Caco-2 (cell line): ENCODE data around the gene SAFB. TPM values are rescaled to one million over a fixed set of nuclear protein-coding genes. Genes with fewer than 3 reads are reported as not detected.

Experiments
- BruUV-seq: library from RNA; stranded (reverse); fragments of 400-500 nt; replicated peaks from 2 replicates; lab custom pipeline; 2021; lab: Mats Ljungman, UMichigan
- CTCF ChIA-PET: fragments of 300-600 bp; sonication (Branson Sonifier 250); formaldehyde crosslinking; loops from one replicate; lab custom pipeline; 2022; ENCODE audit warnings: antibody characterized with exemption; lab: Charles Lee
- POLR2A ChIA-PET: fragments of 300-600 bp; sonication (Branson Sonifier 250); formaldehyde crosslinking; loops from one replicate; lab custom pipeline; 2022; ENCODE audit warnings: antibody characterized with exemption; lab: Charles Lee
- DNase-seq, 2 experiments: peaks; one replicate each; pipeline versions ENCODE4 v3.0.0 to v3.0.0-alpha.2; 2020 to 2022
- H3K27me3 ChIP-seq: replicated peaks from 2 replicates; pipeline ENCODE4 v1.6.0; 2011; ENCODE audit warnings: low read length; ENCODE audit not compliant: control insufficient read depth, insufficient read depth
- H3K36me3 ChIP-seq: 2 replicates; pipeline ENCODE4 v1.5.1; 2011; ENCODE audit warnings: low read length; ENCODE audit not compliant: control insufficient read depth, insufficient read depth
- H3K4me1 ChIP-seq: fragments of 250-450 bp; sonication (Bioruptor Pico); 2 replicates; pipeline ENCODE4 v1.5.1; 2020; ENCODE audit warnings: mild to moderate bottlenecking
- H3K4me3 ChIP-seq: 2 replicates; pipeline ENCODE4 v1.5.1; 2011; ENCODE audit warnings: low read depth, mild to moderate bottlenecking, control low read depth, low read length
- H3K9me3 ChIP-seq: fragments of 250-450 bp; sonication (Bioruptor Pico); 2 replicates; pipeline ENCODE4 v1.5.1; 2020; ENCODE audit warnings: mild to moderate bottlenecking, moderate library complexity
- H3K27ac Mint-ChIP-seq: one replicate; pipeline ENCODE4 v1.8.0; 2022; ENCODE audit warnings: mixed read lengths; ENCODE audit not compliant: unreplicated experiment
- H3K27me3 Mint-ChIP-seq: one replicate; pipeline ENCODE4 v1.8.0; 2022; ENCODE audit warnings: mixed read lengths; ENCODE audit not compliant: insufficient read depth, unreplicated experiment
- H3K36me3 Mint-ChIP-seq: one replicate; pipeline ENCODE4 v1.8.0; 2022; ENCODE audit warnings: mild to moderate bottlenecking, mixed read lengths; ENCODE audit not compliant: insufficient read depth, unreplicated experiment
- H3K4me1 Mint-ChIP-seq: one replicate; pipeline ENCODE4 v1.8.0; 2022; ENCODE audit warnings: low read depth, mixed read lengths; ENCODE audit not compliant: unreplicated experiment
- H3K4me3 Mint-ChIP-seq: one replicate; pipeline ENCODE4 v1.8.0; 2022; ENCODE audit warnings: mild to moderate bottlenecking, moderate library complexity, mixed read lengths; ENCODE audit not compliant: unreplicated experiment
- H3K9me3 Mint-ChIP-seq: one replicate; pipeline ENCODE4 v1.8.0; 2022; ENCODE audit warnings: mixed read lengths; ENCODE audit not compliant: unreplicated experiment
- intact Hi-C: fragments of 100-400 bp; cut with micrococcal nuclease; formaldehyde crosslinking; loops from one replicate; pipeline ENCODE4 v1.10.0; 2022; ENCODE audit not compliant: unreplicated experiment
- total RNA-seq: library from RNA; stranded (reverse); gene quantifications from 2 replicates; pipeline ENCODE4 v1.2.3, GENCODE V29; 2022
- TF ChIP-seq, protein P1 (sequence below), 2 experiments: fragments of 200-600 bp in 1 of 2; IDR thresholded peaks; 1 replicate in 1 of 2; 2 replicates in 1 of 2; pipeline versions ENCODE4 v1.5.1 to v1.8.0; 2011 to 2022; ENCODE audit warnings: antibody characterized with exemption in 1 of 2, control low read depth in 1 of 2, inconsistent platforms in 1 of 2, low read depth in 1 of 2, low read length in 1 of 2, mild to moderate bottlenecking in 1 of 2, moderate library complexity in 1 of 2; ENCODE audit not compliant: insufficient read depth in 1 of 2, severe bottlenecking in 1 of 2, unreplicated experiment in 1 of 2

Gene SAFB
- total RNA-seq, 1 experiment from 2014 or later: 120 TPM

DNA sequence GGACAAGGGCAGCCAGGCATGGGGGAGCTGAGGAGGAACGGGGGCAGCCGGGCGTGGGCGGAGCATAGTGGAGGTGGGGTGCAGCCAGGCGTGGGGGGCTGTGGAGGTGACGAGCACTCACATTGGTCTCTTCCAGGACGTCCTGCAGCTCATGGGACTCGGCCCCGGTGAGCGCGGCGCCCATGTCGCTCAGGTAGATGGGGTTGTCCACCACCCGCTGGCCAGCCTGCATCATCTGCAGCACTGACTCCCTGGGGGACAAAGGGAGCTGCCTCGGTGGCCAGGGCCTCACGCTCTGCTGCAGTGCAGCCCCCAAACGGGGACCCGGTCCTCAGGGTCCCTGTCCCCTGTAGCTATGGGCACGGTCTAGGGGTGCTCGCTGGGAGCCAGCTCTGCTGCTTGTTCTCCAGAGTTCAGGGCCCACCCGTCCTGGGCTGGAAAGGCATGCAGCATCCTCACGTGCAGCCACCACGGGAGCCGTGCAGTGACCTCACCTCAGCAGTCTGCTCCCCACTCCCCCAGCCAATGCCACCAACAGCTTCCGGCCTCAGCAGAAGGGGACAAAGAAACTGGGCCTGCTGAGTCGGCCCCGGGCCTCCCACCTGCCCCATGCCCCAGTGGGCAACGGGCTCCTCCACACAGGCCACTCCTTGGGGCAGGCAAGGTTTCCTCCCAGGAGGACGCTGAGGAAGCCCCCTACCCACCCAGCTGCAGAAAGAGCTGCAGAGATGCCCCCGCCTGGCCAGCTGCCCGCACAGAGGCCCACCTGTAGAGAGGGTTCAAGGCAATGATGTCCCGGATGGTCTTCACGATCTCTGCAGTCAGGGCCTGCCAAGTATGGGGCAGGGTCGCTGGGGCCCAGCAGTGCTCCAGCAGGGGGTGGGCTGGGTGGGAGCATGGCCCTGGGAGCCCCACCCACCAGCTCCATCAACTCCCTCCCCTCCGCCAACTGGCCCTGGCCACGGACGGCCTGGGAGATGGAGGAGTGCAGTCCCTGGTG lies 85.0 kb downstream of the SAFB start:
- CTCF ChIA-PET: interaction anchor here (1.5 kb wide), 1 partner anchor 18 kb away, joined by 4 read pairs; no protein-coding TSS in a partner anchor
- POLR2A ChIA-PET: no interaction called here
- no peak overlapping the region for H3K4me3 ChIP-seq
- H3K4me3 Mint-ChIP-seq: no peak overlapping the region
- DNase-seq: no peak
- H3K27ac Mint-ChIP-seq: no peak overlapping the region
- peaks cover 95% of the 10 kb centered on the region for H3K36me3 Mint-ChIP-seq
- TF ChIP-seq, protein P1, sequence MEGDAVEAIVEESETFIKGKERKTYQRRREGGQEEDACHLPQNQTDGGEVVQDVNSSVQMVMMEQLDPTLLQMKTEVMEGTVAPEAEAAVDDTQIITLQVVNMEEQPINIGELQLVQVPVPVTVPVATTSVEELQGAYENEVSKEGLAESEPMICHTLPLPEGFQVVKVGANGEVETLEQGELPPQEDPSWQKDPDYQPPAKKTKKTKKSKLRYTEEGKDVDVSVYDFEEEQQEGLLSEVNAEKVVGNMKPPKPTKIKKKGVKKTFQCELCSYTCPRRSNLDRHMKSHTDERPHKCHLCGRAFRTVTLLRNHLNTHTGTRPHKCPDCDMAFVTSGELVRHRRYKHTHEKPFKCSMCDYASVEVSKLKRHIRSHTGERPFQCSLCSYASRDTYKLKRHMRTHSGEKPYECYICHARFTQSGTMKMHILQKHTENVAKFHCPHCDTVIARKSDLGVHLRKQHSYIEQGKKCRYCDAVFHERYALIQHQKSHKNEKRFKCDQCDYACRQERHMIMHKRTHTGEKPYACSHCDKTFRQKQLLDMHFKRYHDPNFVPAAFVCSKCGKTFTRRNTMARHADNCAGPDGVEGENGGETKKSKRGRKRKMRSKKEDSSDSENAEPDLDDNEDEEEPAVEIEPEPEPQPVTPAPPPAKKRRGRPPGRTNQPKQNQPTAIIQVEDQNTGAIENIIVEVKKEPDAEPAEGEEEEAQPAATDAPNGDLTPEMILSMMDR (IDR thresholded peaks at IDR 0.05; ENCODE audit: insufficient read depth in 1 of 2, low read depth in 1 of 2, low read length in 1 of 2, severe bottlenecking in 1 of 2, unreplicated experiment in 1 of 2): no peak
- H3K27me3 ChIP-seq: no peaks in the 10 kb centered on the region
- no peaks in the 10 kb centered on the region for H3K4me1 ChIP-seq
- H3K27me3 Mint-ChIP-seq: no peaks in the 10 kb centered on the region
- no peaks in the 10 kb centered on the region for H3K4me1 Mint-ChIP-seq
- peaks cover 6% of the 10 kb centered on the region for H3K36me3 ChIP-seq
- no peaks in the 10 kb centered on the region for H3K9me3 ChIP-seq
- H3K9me3 Mint-ChIP-seq: no peaks in the 10 kb centered on the region
- intact Hi-C loops: no loop called here
- no TSS peak for BruUV-seq

DNA sequence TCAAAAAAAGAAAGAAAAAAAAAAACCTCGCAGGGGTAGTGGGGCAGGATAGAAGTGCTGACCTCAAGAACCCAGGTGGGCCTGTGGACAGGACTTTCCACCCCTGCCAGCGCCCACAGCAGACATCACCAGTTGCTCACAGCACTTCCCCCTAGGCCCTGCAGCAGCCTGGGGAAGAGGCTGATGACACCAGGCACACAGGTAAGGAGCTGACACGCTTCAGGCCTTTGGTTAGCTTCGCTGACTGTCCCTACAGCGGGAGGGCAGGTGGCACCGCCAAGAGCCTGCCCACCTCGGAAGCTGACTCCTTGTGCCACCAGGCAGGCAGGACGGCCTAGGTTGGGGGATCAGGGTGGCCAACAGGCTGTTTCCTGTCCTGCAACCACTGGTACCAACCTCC lies 88.1 kb downstream of the SAFB start:
- H3K27ac Mint-ChIP-seq: no peak overlapping the region
- no TSS peak for BruUV-seq
- no peaks in the 10 kb centered on the region for H3K9me3 ChIP-seq
- ChIA-PET CTCF (no interaction called here), POLR2A (no interaction called here)
- H3K27me3 ChIP-seq: no peaks in the 10 kb centered on the region
- TF ChIP-seq, protein P1 (IDR thresholded peaks at IDR 0.05; ENCODE audit: insufficient read depth in 1 of 2, low read depth in 1 of 2, low read length in 1 of 2, severe bottlenecking in 1 of 2, unreplicated experiment in 1 of 2): no peak
- H3K4me1 ChIP-seq: no peaks in the 10 kb centered on the region
- no peaks in the 10 kb centered on the region for H3K4me1 Mint-ChIP-seq
- no peaks in the 10 kb centered on the region for H3K27me3 Mint-ChIP-seq
- no peaks in the 10 kb centered on the region for H3K9me3 Mint-ChIP-seq
- H3K4me3 ChIP-seq: no peak overlapping the region
- no peak for DNase-seq
- H3K4me3 Mint-ChIP-seq: no peak overlapping the region
- H3K36me3 ChIP-seq: peaks cover 5% of the 10 kb centered on the region
- intact Hi-C loops: no loop called here
- peaks cover 91% of the 10 kb centered on the region for H3K36me3 Mint-ChIP-seq

DNA sequence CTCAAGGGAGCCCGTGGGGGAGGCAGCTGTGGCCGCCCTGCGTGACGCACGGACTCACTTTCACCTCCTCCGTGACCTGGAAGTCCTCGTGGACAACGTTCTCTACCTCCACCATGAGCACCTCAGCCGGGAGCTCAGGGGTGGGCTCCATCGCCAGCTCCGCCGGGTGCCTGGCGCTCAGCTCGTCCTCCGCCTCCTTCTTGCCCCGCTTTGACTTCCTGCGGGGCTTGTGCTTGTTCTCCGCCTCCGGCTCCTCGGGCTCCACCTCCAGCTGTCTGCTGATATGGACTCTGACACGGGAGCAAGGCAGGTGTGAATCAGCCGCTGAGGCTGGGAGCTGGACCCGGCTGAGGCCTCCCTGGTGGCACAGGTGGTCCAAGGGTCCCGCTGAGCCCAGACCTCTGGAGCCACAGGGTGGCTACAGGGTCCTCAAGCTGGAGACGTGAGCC lies 88.9 kb downstream of the SAFB start:
- Histone ChIP-seq H3K4me3 (no peak overlapping the region), H3K27me3 (no peaks in the 10 kb centered on the region), H3K36me3 (peaks cover 5% of the 10 kb centered on the region), H3K9me3 (no peaks in the 10 kb centered on the region), H3K4me1 (no peaks in the 10 kb centered on the region)
- TF ChIP-seq, protein P1 (IDR thresholded peaks at IDR 0.05; ENCODE audit: insufficient read depth in 1 of 2, low read depth in 1 of 2, low read length in 1 of 2, severe bottlenecking in 1 of 2, unreplicated experiment in 1 of 2): no peak
- peaks cover 90% of the 10 kb centered on the region for H3K36me3 Mint-ChIP-seq
- no peak for DNase-seq
- BruUV-seq: no TSS peak
- no peaks in the 10 kb centered on the region for H3K9me3 Mint-ChIP-seq
- no peak overlapping the region for H3K27ac Mint-ChIP-seq
- intact Hi-C loops: no loop called here
- POLR2A ChIA-PET: no interaction called here
- H3K27me3 Mint-ChIP-seq: no peaks in the 10 kb centered on the region
- H3K4me3 Mint-ChIP-seq: no peak overlapping the region
- no peaks in the 10 kb centered on the region for H3K4me1 Mint-ChIP-seq
- CTCF ChIA-PET: interaction anchor here (0.5 to 1.0 kb wide), 2 partner anchors 22 to 147 kb away, joined by 3 read pairs; no protein-coding TSS in a partner anchor
